Activated naive CD4-positive, alpha-beta T cell treated with anti-CD3 and anti-CD28 coated beads, Interleukin-2, amount 10 ng/mL, durations not matched to agents 7 days and 5 days (primary cell): ENCODE data around the gene ESRRG.
A peak's percentile ranks its signal among the peaks of the same experiment; 100 is the strongest.

Experiments
- CTCF ChIA-PET: fragments of 350-600 bp; sonication (Branson Sonifier 250); formaldehyde crosslinking; loops from one replicate; lab custom pipeline; 2021; ENCODE audit warnings: antibody characterized with exemption; lab: Charles Lee
- DNase-seq: peaks from one replicate; pipeline ENCODE4 v3.0.0-alpha.2; 2020
- H3K27ac Mint-ChIP-seq: one replicate; pipeline ENCODE4 v1.8.0; 2021; ENCODE audit warnings: mild to moderate bottlenecking, moderate library complexity, mixed read lengths
- H3K27me3 Mint-ChIP-seq: one replicate; pipeline ENCODE4 v1.8.0; 2021; ENCODE audit warnings: mild to moderate bottlenecking, mixed read lengths
- H3K36me3 Mint-ChIP-seq: one replicate; pipeline ENCODE4 v1.8.0; 2021; ENCODE audit warnings: mixed read lengths
- H3K4me1 Mint-ChIP-seq: one replicate; pipeline ENCODE4 v1.8.0; 2021; ENCODE audit warnings: mixed read lengths
- H3K4me3 Mint-ChIP-seq: one replicate; pipeline ENCODE4 v1.8.0; 2021; ENCODE audit warnings: mild to moderate bottlenecking, moderate library complexity, mixed read lengths
- H3K9me3 Mint-ChIP-seq: one replicate; pipeline ENCODE4 v1.8.0; 2021; ENCODE audit warnings: mixed read lengths

ESRRG gene

DNA sequence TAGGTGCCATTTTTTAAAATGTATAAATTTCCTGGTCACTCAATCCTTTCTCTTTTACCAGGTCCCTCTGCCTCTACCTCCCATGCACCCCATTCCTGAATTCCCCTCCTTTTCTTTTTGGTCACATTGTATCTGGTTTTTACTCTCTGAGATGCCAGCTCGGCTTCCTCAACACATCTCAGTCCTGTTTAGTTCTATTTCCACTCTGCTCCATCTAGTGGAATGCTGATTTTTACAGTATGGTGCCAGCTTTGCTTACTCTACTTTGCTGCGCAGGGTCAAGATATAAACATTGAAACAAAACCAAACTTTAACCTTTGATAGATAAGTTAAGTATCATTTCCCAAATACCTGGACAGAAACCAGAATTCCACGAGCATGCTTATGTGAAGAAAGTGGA lies 96.0 kb downstream of the ESRRG start:
- Mint-ChIP-seq H3K27me3 (no peaks in the 10 kb centered on the region), H3K4me1 (no peaks in the 10 kb centered on the region), H3K36me3 (no peaks in the 10 kb centered on the region), H3K27ac (no peak overlapping the region), H3K9me3 (peaks cover 3% of the 10 kb centered on the region), H3K4me3 (no peak overlapping the region)
- CTCF ChIA-PET = no interaction called here
- DNase-seq = no peak

DNA sequence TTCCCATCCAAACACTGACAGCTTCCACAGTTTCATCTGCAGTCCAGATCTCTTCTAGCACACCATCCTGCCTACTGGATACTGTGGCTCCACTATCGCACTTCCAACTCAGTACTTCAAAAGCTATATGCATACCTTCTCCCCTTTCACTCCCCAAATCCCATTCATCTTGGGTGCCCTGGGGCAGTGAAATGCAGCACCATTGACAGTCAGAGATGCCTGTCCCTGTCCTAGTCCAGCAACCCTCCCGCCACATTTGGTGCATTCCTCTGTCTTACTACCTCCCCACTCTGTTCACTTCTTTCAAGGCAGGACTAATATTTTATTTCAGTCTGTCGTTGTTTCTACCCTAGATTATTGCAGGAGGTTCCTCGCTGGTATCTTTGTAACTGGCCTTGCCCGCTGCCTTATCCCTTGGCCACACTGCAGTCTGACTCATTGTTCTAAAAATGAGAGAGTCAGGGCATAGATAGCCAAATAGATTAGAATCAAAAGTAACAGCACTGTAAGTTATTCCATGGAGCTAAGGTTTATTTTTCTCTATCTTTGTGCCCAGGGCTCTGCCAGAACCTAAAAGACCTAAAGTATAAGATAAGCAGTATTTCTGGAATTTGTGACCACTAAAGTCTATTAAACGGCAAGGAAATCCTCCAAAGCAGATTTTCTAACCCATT lies 96.7 kb downstream of the ESRRG start:
- CTCF ChIA-PET = no interaction called here
- no peak for DNase-seq
- H3K4me3 Mint-ChIP-seq = no peak overlapping the region
- H3K27ac Mint-ChIP-seq = no peak overlapping the region
- H3K4me1 Mint-ChIP-seq = no peaks in the 10 kb centered on the region
- H3K27me3 Mint-ChIP-seq = no peaks in the 10 kb centered on the region
- H3K36me3 Mint-ChIP-seq = no peaks in the 10 kb centered on the region
- H3K9me3 Mint-ChIP-seq = peaks cover 3% of the 10 kb centered on the region

DNA sequence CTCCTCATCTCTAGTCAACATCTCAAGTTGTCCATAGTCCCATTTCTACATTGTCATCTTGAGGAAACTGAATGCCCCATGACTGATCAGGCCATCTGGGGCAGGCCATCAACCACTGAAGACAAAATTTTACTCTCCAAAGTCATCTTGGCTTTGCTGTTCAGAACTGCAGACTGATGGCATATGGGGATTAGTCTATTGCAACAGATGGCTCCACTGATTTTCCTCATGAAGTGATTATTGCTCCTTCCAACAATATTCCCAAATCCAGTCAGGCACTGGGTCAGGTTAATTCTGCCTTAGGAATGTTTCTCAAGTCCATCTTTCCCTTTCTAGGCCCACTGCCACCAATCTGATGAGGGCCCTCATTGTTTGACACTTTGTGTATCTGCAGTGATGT lies 101.7 kb downstream of the ESRRG start:
- CTCF ChIA-PET = no interaction called here
- Mint-ChIP-seq H3K4me1 (no peaks in the 10 kb centered on the region), H3K9me3 (peaks cover 3% of the 10 kb centered on the region), H3K36me3 (no peaks in the 10 kb centered on the region), H3K4me3 (no peak overlapping the region), H3K27me3 (no peaks in the 10 kb centered on the region), H3K27ac (no peak overlapping the region)
- no peak for DNase-seq

DNA sequence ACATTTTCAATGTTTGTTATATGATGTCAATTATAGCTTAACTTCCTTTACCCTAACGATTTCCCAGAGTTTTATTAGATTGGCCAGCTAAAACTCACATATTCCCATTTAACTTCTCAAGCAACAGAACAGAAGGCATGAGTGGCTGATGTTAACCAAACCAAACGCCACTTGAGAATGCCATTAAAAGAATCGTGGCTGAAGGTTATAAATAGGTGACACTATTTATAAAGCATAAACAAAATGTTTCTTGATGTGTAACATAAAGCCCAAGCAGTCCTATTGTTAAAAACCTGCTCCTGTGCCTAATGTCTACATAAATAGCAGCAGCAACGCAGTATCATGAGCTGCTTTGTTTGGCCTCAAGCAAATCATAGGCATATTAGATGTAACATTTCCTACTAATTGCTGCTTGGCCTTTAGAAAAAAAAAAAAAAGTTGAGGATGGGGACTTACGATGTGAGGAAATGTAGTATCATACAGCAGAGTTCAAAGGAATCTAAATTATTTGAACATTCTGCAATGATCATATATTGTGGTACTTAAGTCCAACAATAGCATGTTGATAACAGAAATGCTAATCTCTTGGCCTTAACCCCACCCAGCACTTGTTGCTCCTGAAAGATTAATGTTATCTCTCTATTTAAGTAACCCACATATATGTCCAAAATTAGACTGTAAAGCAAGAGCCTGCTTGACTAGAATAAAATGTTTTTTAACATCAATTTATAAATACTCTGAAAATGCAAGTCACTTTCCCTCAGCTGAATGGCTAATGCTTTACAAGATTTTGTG lies 106.0 kb downstream of the ESRRG start:
- Mint-ChIP-seq H3K4me1 (no peaks in the 10 kb centered on the region), H3K4me3 (no peak overlapping the region)

DNA sequence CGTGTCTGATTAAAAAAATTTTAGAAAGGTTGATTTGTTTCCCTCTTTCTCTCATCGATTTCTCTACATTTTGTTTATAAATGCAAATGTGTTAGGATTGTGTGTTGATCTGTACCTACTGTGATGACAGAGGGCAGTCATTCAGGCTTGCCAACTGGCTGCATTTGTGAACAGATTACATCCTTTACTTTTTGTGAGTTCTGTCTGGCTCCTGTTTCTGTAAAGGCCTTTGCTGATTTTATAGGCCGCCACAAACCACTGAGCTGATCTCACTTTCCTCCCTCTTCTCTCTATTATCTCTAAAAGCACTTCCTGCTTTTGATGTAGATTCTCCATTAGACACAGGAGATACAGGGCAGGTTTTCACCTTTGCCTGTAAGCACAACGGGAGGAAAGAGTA lies 106.8 kb downstream of the ESRRG start:
- no peak overlapping the region for H3K27ac Mint-ChIP-seq
- DNase-seq = no peak
- no peaks in the 10 kb centered on the region for H3K36me3 Mint-ChIP-seq
- CTCF ChIA-PET = no interaction called here
- H3K9me3 Mint-ChIP-seq = no peaks in the 10 kb centered on the region
- H3K27me3 Mint-ChIP-seq = no peaks in the 10 kb centered on the region
- no peak overlapping the region for H3K4me3 Mint-ChIP-seq
- no peaks in the 10 kb centered on the region for H3K4me1 Mint-ChIP-seq

More for the DNA sequence above, 106.0 kb downstream of the ESRRG start:
- H3K36me3 Mint-ChIP-seq = no peaks in the 10 kb centered on the region
- peaks cover under 1% of the 10 kb centered on the region for H3K9me3 Mint-ChIP-seq
- H3K27me3 Mint-ChIP-seq = no peaks in the 10 kb centered on the region
- no peak for DNase-seq
- no peak overlapping the region for H3K27ac Mint-ChIP-seq
- CTCF ChIA-PET = no interaction called here

DNA sequence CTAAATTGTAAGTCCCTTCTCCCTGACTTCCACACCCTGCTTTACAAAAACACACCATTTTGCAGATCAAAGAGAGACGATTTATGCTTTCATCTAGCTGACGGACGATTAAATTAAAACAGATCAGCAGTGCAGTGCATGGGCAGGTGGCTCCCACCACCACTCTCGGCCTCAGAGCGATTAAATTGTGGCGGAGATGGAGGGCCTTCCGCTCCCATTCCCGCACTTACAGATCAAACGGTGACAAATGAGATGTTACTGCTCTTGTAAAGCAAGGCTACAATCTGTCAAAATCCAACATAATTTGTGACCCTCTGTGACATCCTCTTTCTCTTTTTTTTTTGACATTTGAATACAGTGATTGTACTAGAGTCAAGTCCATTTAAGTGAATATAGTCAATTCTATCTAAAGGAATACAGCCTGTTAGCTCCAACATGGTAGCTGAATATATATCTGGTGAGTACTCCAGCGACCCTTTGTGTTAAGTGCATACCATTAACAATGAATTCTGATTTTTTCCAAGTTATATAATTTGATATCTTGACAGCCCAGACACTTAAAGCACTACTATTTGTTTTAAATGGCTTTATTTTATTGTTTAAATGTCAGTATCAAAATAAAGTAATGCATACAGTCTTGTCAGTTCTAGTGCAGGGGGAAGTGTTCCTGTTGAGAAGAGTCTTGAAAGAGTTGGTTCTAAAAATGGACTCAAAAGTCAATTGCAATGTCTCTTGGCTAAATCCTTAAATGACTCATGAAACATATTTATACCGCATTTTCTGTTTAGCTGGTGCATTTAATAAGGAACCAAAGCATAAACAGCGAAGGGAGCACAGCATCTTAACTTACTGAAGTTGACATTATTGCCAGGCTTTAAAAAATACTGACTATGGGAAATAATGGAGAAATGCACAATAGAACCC lies 109.0 kb downstream of the ESRRG start:
- Mint-ChIP-seq H3K27me3 (no peaks in the 10 kb centered on the region), H3K27ac (no peak overlapping the region), H3K4me1 (no peaks in the 10 kb centered on the region), H3K36me3 (no peaks in the 10 kb centered on the region), H3K4me3 (no peak overlapping the region), H3K9me3 (no peaks in the 10 kb centered on the region)
- DNase-seq = no peak
- CTCF ChIA-PET = no interaction called here

DNA sequence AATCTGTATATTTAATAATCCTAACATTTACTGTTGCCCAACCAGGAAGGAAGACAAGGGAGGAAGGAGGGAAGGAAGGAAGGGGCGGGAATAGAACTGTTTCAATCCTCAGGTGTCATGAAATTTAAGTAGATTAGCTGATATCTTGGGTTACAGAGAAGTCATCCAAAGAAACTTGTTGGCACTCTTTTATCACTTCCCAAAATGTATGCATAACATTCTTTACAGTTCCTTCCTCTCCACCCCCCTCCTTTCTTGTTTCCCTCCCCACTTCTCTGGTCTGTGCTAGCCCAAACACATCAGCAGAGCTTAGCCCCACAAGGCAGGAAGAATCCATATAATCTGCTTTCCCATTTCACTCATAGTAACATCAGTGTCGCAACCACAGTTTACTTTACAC lies 110.9 kb downstream of the ESRRG start:
- no peak for DNase-seq
- H3K27ac Mint-ChIP-seq = no peak overlapping the region
- H3K36me3 Mint-ChIP-seq = no peaks in the 10 kb centered on the region
- no peak overlapping the region for H3K4me3 Mint-ChIP-seq
- H3K27me3 Mint-ChIP-seq = no peaks in the 10 kb centered on the region
- no peaks in the 10 kb centered on the region for H3K9me3 Mint-ChIP-seq
- CTCF ChIA-PET = no interaction called here
- no peaks in the 10 kb centered on the region for H3K4me1 Mint-ChIP-seq

DNA sequence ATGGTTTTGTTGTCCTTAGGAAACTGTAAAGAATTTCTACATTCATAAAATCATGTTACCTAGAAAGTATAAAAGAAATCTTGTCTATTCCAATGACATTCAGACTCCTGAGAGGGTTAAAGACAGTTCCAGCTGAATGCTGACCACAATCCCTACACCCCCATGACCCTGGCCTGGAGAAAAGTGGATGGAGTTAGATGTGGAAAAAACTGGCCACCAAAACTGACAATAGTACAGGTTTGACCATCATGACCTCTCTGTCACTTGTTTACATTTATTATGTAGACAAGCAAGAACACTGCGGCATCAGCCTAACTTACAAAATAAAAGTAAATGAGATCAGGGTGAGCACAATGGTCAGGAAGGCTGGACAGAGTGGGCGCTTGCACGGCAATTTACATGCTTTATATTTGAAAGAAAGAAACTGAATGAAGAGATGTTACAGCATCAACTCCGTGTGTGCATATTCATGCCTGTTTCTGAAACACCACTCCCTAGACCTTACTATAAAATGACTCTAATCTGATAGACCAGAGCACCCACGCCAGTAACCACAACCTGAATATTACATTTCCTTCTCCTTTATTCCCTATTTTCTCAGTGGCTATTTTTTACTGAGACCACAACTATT lies 116.0 kb downstream of the ESRRG start:
- Mint-ChIP-seq H3K9me3 (no peaks in the 10 kb centered on the region), H3K4me3 (no peak overlapping the region), H3K36me3 (no peaks in the 10 kb centered on the region), H3K27ac (no peak overlapping the region), H3K4me1 (no peaks in the 10 kb centered on the region), H3K27me3 (no peaks in the 10 kb centered on the region)
- no peak for DNase-seq
- CTCF ChIA-PET = no interaction called here

DNA sequence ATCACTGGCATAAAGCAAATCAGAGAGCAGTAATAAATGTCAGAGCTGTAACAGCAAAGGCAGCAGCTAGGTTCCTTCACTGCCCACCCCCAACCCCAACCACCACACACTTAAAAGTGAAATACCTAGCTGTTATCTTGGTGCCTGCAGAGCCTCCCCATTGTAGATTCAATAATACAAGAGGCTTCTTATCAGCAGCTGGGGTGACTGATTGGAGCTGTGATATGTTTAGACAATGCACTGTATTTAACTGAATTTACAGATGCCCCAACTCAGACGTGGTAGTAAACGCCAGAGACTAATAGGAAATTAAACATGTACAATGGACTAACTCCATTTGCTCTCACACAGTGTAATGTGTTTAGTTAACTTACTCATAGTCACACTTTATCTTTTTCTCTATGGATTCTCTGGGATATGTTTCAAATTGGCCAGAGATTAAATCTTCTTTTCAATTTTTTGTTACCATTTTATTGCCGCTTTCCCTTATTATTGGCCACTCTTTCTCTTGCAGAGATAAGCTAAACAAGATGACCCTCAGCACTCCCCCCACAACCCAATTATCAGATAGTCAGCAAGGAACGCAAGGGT lies 117.1 kb downstream of the ESRRG start:
- Mint-ChIP-seq H3K27me3 (peaks cover 4% of the 10 kb centered on the region), H3K36me3 (no peaks in the 10 kb centered on the region), H3K4me3 (no peak overlapping the region), H3K27ac (no peak overlapping the region), H3K9me3 (no peaks in the 10 kb centered on the region), H3K4me1 (no peaks in the 10 kb centered on the region)
- CTCF ChIA-PET = no interaction called here
- DNase-seq = no peak

DNA sequence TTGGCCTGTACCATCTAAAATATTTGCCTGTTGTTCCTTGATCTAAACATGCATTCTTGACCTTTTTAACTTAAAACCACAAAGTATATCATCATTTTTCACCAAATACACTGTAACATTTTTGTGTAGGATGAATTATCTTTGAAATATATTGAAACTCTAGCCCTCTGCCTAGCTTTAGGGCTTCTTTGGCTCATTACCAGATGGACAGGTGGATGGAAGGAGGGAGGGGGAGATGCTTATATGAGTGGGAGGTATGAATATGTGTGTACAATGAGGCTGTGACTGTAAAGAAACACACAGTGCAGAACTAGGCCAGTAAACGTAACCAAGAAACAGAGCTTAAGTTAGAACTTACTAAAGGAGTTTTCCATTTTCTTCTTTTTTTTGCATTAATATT lies 118.5 kb downstream of the ESRRG start:
- Mint-ChIP-seq H3K27ac (no peak overlapping the region), H3K27me3 (peaks cover 5% of the 10 kb centered on the region), H3K4me3 (no peak overlapping the region), H3K9me3 (no peaks in the 10 kb centered on the region), H3K4me1 (peaks cover 3% of the 10 kb centered on the region), H3K36me3 (no peaks in the 10 kb centered on the region)
- DNase-seq = no peak
- CTCF ChIA-PET = no interaction called here

DNA sequence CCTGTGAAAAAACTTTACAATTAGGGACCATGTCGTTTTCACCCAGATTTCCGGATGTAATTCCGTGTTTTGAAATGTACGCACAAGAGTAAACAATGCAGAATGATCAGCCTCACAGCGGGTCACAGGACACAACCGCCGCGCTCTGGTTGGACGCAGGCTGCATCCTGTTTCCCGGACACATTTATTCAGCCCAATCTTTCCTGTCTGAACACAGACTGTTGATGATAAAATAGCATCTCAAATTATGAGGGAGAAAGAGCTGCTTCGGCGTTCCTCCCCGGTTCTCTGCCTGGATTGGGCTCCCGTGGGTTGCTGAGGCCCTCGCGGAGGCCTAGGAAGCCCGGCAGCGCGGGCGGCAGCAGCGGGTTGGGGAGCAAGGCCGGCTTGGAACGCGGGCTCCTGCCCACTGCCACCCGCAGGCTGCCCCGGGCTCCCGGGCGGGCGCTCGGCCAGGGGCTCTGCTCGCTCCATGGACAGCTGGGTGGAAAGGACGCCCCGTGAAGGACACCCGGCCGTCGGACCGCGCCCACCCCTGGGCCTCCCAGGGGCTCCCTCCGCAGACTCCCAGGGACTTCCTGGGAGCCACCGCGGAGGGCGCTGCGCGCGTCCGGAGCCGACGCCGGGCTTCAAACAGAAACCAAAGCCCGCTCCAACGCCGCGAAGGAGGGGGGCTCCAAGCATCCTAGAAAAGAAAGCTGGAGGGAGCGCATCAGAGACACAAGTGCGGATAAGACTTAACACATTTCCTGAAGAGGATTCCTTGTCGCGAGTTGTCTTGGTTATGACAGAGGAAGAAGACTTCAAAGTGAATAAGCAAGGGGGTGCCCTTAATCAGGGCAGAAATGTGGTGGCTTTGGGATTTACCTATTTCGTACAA lies 122.3 kb downstream of the ESRRG start:
- H3K27me3 Mint-ChIP-seq = peaks cover 5% of the 10 kb centered on the region
- H3K27ac Mint-ChIP-seq = no peak overlapping the region
- H3K4me3 Mint-ChIP-seq = peak overlapping the region; percentile 58
- CTCF ChIA-PET = no interaction called here
- DNase-seq = peak; percentile 23
- H3K36me3 Mint-ChIP-seq = no peaks in the 10 kb centered on the region
- no peaks in the 10 kb centered on the region for H3K9me3 Mint-ChIP-seq
- H3K4me1 Mint-ChIP-seq = peaks cover 3% of the 10 kb centered on the region

DNA sequence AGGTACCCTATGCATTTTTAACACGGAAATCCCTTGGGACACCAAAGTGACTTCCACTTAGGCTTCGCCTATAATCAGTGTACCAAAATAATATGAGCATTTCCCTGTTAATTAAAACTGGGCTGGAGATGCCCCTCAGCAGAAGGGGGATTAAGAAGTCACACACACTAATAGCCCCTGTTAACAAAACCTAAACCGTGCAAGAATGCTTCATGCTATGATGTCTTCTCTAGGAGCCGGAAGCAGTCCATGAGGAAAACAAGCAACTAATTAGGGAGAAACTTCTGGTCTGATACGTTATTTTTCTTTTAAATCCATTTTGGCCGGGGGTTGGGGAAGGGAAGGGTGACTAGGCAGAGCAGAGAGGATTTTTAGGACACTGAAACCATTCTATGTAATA lies 123.4 kb downstream of the ESRRG start:
- Mint-ChIP-seq H3K4me3 (no peak overlapping the region), H3K9me3 (no peaks in the 10 kb centered on the region), H3K36me3 (no peaks in the 10 kb centered on the region), H3K27ac (no peak overlapping the region), H3K4me1 (peaks cover 3% of the 10 kb centered on the region), H3K27me3 (peaks cover 5% of the 10 kb centered on the region)
- no peak for DNase-seq
- CTCF ChIA-PET = no interaction called here

DNA sequence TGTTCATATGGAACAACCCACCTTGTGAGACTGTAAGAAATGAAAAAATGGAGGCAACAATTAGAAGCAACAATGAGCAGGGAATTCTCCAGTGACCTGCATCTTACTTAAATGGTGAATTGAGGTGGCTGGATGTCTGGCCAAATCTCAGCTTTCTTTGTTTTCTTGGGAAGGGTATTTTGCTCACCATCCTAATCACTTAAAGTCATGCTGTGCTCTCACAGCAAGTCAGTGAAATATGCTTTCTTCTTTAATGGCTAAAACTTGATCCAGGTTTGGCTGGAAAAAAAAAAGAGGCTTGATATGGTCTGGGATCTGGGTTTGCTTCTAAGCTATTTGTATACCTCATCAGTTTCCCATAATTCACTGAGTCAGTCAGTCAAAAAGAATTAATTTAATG lies 124.8 kb downstream of the ESRRG start:
- H3K36me3 Mint-ChIP-seq = no peaks in the 10 kb centered on the region
- H3K4me1 Mint-ChIP-seq = peaks cover 3% of the 10 kb centered on the region
- no peak overlapping the region for H3K27ac Mint-ChIP-seq
- DNase-seq = no peak
- peaks cover 5% of the 10 kb centered on the region for H3K27me3 Mint-ChIP-seq
- CTCF ChIA-PET = no interaction called here
- H3K9me3 Mint-ChIP-seq = no peaks in the 10 kb centered on the region
- H3K4me3 Mint-ChIP-seq = no peak overlapping the region
